ENCODE results near the gene ABLIM2.

Gene ABLIM2

GRCh38 chr4:8037150-8037769 lies 121.4 kb downstream of the ABLIM2 start:
- no peak for DNase-seq (ENCODE audit: low read depth)
- no peak overlapping the region for H3K4me3 ChIP-seq (ENCODE audit: control insufficient read depth, low read depth, low read length)

GRCh38 chr4:8035371-8035780 lies 123.2 kb downstream of the ABLIM2 start:
- peak; percentile 6 for DNase-seq (ENCODE audit: low read depth)
- no peak overlapping the region for H3K4me3 ChIP-seq (ENCODE audit: control insufficient read depth, low read depth, low read length)
- TF ChIP-seq CTCF (conservative IDR thresholded peaks at IDR 0.05; ENCODE audit: control insufficient read depth, insufficient read depth, low read depth, low read length): no peak

More at GRCh38 chr4:8037150-8037769, 121.4 kb downstream of the ABLIM2 start:
- no peak for TF ChIP-seq CTCF (conservative IDR thresholded peaks at IDR 0.05; ENCODE audit: control insufficient read depth, insufficient read depth, low read depth, low read length)

- no peak overlapping the region for H3K4me3 ChIP-seq (ENCODE audit: control insufficient read depth, low read depth, low read length)
- DNase-seq (ENCODE audit: low read depth): no peak
- TF ChIP-seq CTCF (conservative IDR thresholded peaks at IDR 0.05; ENCODE audit: control insufficient read depth, insufficient read depth, low read depth, low read length): no peak
Measured at GRCh38 chr4:8033829-8034528, 124.6 kb downstream of the ABLIM2 start.

GRCh38 chr4:8033067-8033755 lies 125.4 kb downstream of the ABLIM2 start:
- H3K4me3 ChIP-seq (ENCODE audit: control insufficient read depth, low read depth, low read length): no peak overlapping the region
- DNase-seq (ENCODE audit: low read depth): no peak
- TF ChIP-seq CTCF (conservative IDR thresholded peaks at IDR 0.05; ENCODE audit: control insufficient read depth, insufficient read depth, low read depth, low read length): no peak

DNA sequence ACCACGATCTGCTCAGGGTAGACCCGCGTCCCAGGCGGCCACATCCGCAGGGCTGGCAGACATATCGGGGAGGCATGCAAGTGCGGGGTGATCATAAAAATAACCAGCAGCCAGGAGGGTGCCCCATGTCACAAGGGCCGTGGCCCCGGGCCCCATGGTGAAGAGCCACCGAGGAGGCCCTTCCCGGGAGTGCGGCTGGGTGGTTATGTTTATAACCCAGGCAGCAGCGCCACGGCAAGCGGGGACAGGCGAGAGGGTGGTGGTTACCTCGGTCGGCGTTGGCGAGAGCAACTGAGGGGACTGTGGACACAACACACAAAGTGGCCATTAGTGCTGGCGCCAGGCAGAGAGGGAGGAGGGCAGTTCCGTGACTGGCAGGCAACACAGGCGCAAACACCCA lies 126.2 kb downstream of the ABLIM2 start:
- no peak for TF ChIP-seq CTCF (conservative IDR thresholded peaks at IDR 0.05; ENCODE audit: control insufficient read depth, insufficient read depth, low read depth, low read length)
- H3K4me3 ChIP-seq (ENCODE audit: control insufficient read depth, low read depth, low read length): no peak overlapping the region
- no peak for DNase-seq (ENCODE audit: low read depth)

GRCh38 chr4:8030121-8030781 lies 128.4 kb downstream of the ABLIM2 start:
- TF ChIP-seq CTCF (conservative IDR thresholded peaks at IDR 0.05; ENCODE audit: control insufficient read depth, insufficient read depth, low read depth, low read length): no peak
- DNase-seq (ENCODE audit: low read depth): no peak
- no peak overlapping the region for H3K4me3 ChIP-seq (ENCODE audit: control insufficient read depth, low read depth, low read length)

Measured in fibroblast of mammary gland (primary cell).